Stimulated activated CD4-positive, alpha-beta T cell treated with anti-CD3 and anti-CD28 coated beads, TNF-alpha, amount 100 ng/mL, for 4 hours (primary cell): ENCODE results near the gene ASIC1.
A peak's percentile ranks its signal among the peaks of the same experiment; 100 is the strongest.

Experiments used
- DNase-seq, 3 experiments: peaks; one replicate each; pipeline ENCODE4 v3.0.0-alpha.2; 2020; ENCODE audit warnings: low read depth in 3 of 3

ASIC1 gene

GRCh38 chr12:50107416-50108268 lies 50.2 kb downstream of the ASIC1 start:
- no peak for DNase-seq

DNA sequence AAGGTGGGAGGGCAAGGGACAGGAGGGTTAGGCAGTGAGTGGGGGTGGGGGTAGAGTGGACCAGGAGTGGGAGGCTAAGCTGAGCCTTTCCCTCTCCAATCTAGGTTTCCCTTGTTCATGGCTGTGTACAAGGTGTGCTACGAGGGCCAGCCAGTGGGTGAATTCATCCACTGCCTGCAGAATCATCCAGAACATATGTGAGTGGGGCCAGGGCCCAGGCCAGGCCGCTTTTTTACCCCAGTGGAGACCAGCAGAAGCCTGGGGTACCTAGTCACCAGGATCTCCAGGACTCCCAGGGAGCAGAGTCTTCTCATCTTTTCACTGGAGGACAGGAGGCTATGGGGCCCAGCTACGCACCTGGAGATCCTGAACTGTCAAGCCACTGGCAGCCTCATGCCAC lies 51.9 kb downstream of the ASIC1 start:
- DNase-seq, result no peak

DNA sequence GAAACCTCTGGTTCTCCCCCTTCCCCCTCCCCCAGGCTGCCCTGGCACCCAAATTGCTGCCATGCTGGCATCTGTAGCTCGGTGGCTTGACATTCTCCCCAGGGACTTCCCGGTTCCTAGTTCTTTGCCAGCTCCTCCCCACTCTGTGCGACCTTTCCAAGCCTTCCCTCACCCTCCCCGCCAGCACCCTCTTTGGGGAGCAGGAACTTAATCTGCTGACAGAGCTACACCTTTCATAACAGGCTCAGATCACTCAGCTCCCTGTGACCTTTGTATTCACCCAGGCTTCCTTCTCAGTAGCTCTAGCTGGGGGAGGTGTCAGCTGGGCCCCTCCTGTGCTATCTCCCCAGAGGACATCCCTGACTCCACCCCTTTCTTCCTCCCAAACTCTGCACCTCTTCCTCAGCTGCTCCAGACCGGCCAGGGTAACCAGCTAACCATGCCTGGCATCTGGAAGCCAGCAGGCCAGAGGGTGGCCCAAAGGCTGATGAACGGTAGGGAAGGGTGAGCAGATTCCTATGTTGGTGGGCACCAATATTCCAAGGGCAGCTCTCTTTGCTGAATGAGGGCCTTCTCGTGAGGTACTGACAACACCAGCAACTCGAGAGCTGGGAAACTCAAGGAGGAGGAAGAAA lies 52.8 kb downstream of the ASIC1 start:
- no peak for DNase-seq

DNA sequence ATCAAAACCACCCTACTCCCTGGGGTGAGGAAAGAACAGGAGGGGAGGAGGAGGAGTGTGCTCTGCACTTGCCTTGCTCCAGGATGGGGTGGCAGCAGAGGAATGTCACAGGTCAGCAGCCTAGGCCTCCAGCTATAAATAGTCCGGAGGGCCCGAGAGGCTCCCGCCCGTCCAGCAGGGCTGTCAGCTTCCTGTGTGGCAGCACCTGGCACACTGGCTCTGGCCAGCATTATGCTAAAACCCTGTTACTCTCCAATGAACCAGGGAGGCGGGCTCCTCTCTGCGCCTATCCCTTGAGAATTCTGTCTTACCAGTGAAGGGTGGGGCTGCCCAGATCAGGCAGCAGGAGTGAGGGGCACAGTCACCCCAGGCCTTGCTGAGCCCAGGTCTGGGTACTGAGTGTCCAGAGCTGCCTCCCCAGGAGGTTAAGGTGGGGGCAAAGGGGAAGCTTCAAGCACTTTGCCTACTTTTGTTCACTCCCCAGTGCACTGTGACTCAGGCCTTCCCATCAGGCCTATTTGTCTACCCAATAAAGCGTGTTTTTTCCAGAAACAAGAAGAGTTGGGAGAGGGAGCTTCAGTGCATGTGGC lies 53.5 kb downstream of the ASIC1 start:
- DNase-seq, result no peak

GRCh38 chr12:50111395-50111692 lies 53.9 kb downstream of the ASIC1 start:
- DNase-seq, result no peak

- DNase-seq, result peak; percentile 98 to 99 (median 99)
Observed at GRCh38 chr12:50111693-50112455, 54.5 kb downstream of the ASIC1 start, which contains the start of gene COX14. Gene COX14 (plus strand): TSS chr12:50112236. CDS start chr12:50120044, 7,808 bp downstream.

GRCh38 chr12:50112456-50113218 lies 55.2 kb downstream of the ASIC1 start:
- no peak for DNase-seq

DNA sequence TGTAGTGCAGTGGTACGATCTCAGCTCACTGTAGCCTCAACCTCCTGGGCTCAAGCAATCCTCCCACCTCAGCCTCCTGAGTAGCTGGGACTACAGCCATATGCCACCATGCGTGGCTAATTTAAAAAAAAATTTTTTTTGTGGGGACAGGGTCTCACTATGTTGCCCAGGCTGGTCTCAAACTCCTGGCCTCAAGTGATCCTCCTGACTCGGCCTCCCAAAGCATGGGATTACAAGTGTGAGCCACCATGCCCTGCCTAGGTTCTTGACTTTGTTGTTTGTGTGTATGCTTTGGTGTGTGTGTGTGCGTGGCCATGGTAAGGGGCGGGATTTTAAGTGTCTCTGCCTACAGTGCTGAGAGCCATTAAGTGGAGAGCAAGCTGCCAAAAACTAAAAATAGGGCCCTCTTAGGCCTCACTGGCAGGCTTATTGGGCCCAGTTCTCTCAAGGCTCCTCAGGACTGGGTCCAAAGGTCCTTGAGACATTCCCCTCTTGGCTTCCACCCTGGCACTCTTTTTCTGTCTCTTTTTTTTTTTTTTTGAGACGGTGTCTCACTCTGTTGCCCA lies 59.7 kb downstream of the ASIC1 start:
- DNase-seq, result no peak

- no peak for DNase-seq
Observed at GRCh38 chr12:50119387-50119786, 62.0 kb downstream of the ASIC1 start.

- DNase-seq, result no peak
Observed at GRCh38 chr12:50120521-50120920, 63.1 kb downstream of the ASIC1 start.

DNA sequence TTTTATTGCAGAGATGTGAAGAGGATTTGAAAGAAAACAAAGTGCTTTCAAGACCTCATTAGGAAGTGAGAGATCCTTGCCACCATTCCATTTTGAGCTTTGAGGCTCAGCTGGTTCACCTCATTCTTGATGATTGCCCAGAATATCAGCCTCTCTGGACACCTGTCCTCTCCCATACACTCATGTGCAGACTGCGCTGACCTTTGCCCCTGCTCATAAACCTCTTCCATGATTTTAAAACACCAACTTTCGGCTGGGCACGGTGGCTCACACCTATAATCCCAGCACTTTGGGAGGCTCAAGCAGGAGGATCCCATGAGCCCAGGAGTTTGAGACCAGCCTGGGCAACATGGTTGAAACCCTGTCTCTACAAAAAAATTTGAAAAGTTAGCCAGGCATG lies 63.6 kb downstream of the ASIC1 start:
- no peak for DNase-seq

- no peak for DNase-seq
Observed at GRCh38 chr12:50121641-50122040, 64.2 kb downstream of the ASIC1 start.

- no peak for DNase-seq
Observed at GRCh38 chr12:50123203-50123602, 65.8 kb downstream of the ASIC1 start.

- DNase-seq, result no peak
Observed at GRCh38 chr12:50127546-50127945, 70.2 kb downstream of the ASIC1 start.

DNA sequence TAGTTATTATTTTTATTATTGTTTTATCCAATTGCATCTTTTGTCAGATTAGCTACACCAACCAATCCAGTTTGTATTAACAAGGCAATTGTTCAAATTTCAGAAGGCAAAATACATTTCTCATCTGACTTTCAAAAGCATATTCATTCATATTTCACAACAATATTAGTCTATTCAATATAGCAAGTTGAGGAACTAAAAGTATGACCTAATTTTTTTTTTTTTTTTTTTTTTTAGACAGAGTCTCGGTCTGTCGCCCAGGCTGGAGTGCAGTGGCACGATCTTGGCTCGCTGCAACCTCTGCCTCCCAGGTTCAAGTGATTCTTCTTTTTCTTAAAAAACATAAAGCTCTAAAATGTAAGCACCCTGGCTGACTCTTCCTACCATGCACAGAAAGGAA lies 71.9 kb downstream of the ASIC1 start:
- DNase-seq, result no peak

- DNase-seq, result no peak
Observed at GRCh38 chr12:50132505-50133135, 75.2 kb downstream of the ASIC1 start.
